Measurements from ENCODE around the gene DHRS2.

DHRS2 gene

GRCh38 chr14:23624830-23625404 lies 11.2 kb upstream of the DHRS2 start:
- H3K27ac ChIP-seq, result no peak overlapping the region
- H3K27me3 ChIP-seq, result no peaks in the 10 kb centered on the region
- H3K4me3 ChIP-seq (ENCODE audit: low read depth in 1 of 2, low read length in 1 of 2), result no peak overlapping the region
- H3K4me1 ChIP-seq (ENCODE audit: control insufficient read depth in 1 of 2, insufficient read depth in 1 of 2, low read depth in 1 of 2, low read length in 1 of 2), result no peaks in the 10 kb centered on the region
- TF ChIP-seq CTCF (IDR thresholded peaks at IDR 0.05), result no peak
- H3K36me3 ChIP-seq, result no peaks in the 10 kb centered on the region
- H3K9me3 ChIP-seq, result no peaks in the 10 kb centered on the region

- no peaks in the 10 kb centered on the region for H3K4me1 ChIP-seq (ENCODE audit: control insufficient read depth in 1 of 2, insufficient read depth in 1 of 2, low read depth in 1 of 2, low read length in 1 of 2)
- H3K27me3 ChIP-seq, result no peaks in the 10 kb centered on the region
- H3K4me3 ChIP-seq (ENCODE audit: low read depth in 1 of 2, low read length in 1 of 2), result no peak overlapping the region
- H3K36me3 ChIP-seq, result no peaks in the 10 kb centered on the region
- H3K27ac ChIP-seq, result no peak overlapping the region
- TF ChIP-seq CTCF (IDR thresholded peaks at IDR 0.05), result no peak
- no peaks in the 10 kb centered on the region for H3K9me3 ChIP-seq
Measured at GRCh38 chr14:23626946-23627345, 9.2 kb upstream of the DHRS2 start.

GRCh38 chr14:23627961-23628360 lies 8.2 kb upstream of the DHRS2 start:
- no peak overlapping the region for H3K4me3 ChIP-seq (ENCODE audit: low read depth in 1 of 2, low read length in 1 of 2)
- no peak overlapping the region for H3K27ac ChIP-seq
- H3K27me3 ChIP-seq, result peaks cover 9% of the 10 kb centered on the region
- H3K36me3 ChIP-seq, result no peaks in the 10 kb centered on the region
- H3K9me3 ChIP-seq, result no peaks in the 10 kb centered on the region
- TF ChIP-seq CTCF (IDR thresholded peaks at IDR 0.05), result no peak
- H3K4me1 ChIP-seq (ENCODE audit: control insufficient read depth in 1 of 2, insufficient read depth in 1 of 2, low read depth in 1 of 2, low read length in 1 of 2), result no peaks in the 10 kb centered on the region

- TF ChIP-seq CTCF (IDR thresholded peaks at IDR 0.05), result no peak
- Histone ChIP-seq H3K9me3 (no peaks in the 10 kb centered on the region), H3K4me3 (ENCODE audit: low read depth in 1 of 2, low read length in 1 of 2) (no peak overlapping the region), H3K36me3 (no peaks in the 10 kb centered on the region), H3K27ac (no peak overlapping the region), H3K27me3 (peaks cover 14% of the 10 kb centered on the region), H3K4me1 (ENCODE audit: control insufficient read depth in 1 of 2, insufficient read depth in 1 of 2, low read depth in 1 of 2, low read length in 1 of 2) (no peaks in the 10 kb centered on the region)
Measured at GRCh38 chr14:23629204-23629603, 7.0 kb upstream of the DHRS2 start.

- H3K9me3 ChIP-seq, result no peaks in the 10 kb centered on the region
- H3K4me3 ChIP-seq (ENCODE audit: low read depth in 1 of 2, low read length in 1 of 2), result no peak overlapping the region
- no peaks in the 10 kb centered on the region for H3K4me1 ChIP-seq (ENCODE audit: control insufficient read depth in 1 of 2, insufficient read depth in 1 of 2, low read depth in 1 of 2, low read length in 1 of 2)
- H3K27ac ChIP-seq, result no peak overlapping the region
- H3K36me3 ChIP-seq, result no peaks in the 10 kb centered on the region
- TF ChIP-seq CTCF (IDR thresholded peaks at IDR 0.05), result no peak
- peaks cover 14% of the 10 kb centered on the region for H3K27me3 ChIP-seq
Measured at GRCh38 chr14:23629832-23630396, 6.2 kb upstream of the DHRS2 start.
